Right forelimb (tissue), 1 donor: Measurements from ENCODE around the gene SSNA1.
A peak's percentile ranks its signal among the peaks of the same experiment; 100 is the strongest.

ENCODE experiments used
- DNase-seq: peaks from one replicate; pipeline ENCODE4 v3.0.0-alpha.2; 2018

The SSNA1 gene

GRCh38 chr9:137201205-137201868 is 12.9 kb downstream of the SSNA1 start:
- DNase-seq, result no peak

GRCh38 chr9:137202966-137203365 is 14.5 kb downstream of the SSNA1 start:
- no peak for DNase-seq

- no peak for DNase-seq
Observed at GRCh38 chr9:137204731-137205125, 16.3 kb downstream of the SSNA1 start.

- DNase-seq, result peak; percentile 96
Observed at GRCh38 chr9:137205126-137206069, 16.9 kb downstream of the SSNA1 start, which contains the start of the genes NDOR1 and TMEM203. TSS of gene NDOR1 (plus strand) at chr9:137205700. CDS start at chr9:137205778, 78 bp downstream. TSS of gene TMEM203 (minus strand) at chr9:137205648. CDS start at chr9:137205414, 234 bp downstream.

GRCh38 chr9:137206602-137207001 is 18.1 kb downstream of the SSNA1 start:
- DNase-seq, result no peak

GRCh38 chr9:137211532-137211931 is 23.1 kb downstream of the SSNA1 start:
- no peak for DNase-seq

GRCh38 chr9:137212520-137212919 is 24.0 kb downstream of the SSNA1 start:
- no peak for DNase-seq

- DNase-seq, result no peak
Observed at GRCh38 chr9:137213160-137214060, 24.9 kb downstream of the SSNA1 start.

- no peak for DNase-seq
Observed at GRCh38 chr9:137214620-137215019, 26.1 kb downstream of the SSNA1 start.

- no peak for DNase-seq
Observed at GRCh38 chr9:137215196-137215986, 26.9 kb downstream of the SSNA1 start.

- no peak for DNase-seq
Observed at GRCh38 chr9:137216188-137216965, 27.9 kb downstream of the SSNA1 start.

- no peak for DNase-seq
Observed at GRCh38 chr9:137217276-137218211, 29.1 kb downstream of the SSNA1 start.

- DNase-seq, result no peak
Observed at GRCh38 chr9:137218212-137218753, 29.8 kb downstream of the SSNA1 start.

- DNase-seq, result no peak
Observed at GRCh38 chr9:137218754-137219271, 30.3 kb downstream of the SSNA1 start.

GRCh38 chr9:137219757-137220316 is 31.4 kb downstream of the SSNA1 start:
- DNase-seq, result no peak

- no peak for DNase-seq
Observed at GRCh38 chr9:137220317-137221094, 32.0 kb downstream of the SSNA1 start.

- no peak for DNase-seq
Observed at GRCh38 chr9:137221095-137221505, 32.6 kb downstream of the SSNA1 start.

GRCh38 chr9:137221506-137222111 is 33.1 kb downstream of the SSNA1 start:
- no peak for DNase-seq
